HG02970 (cell line): ENCODE data around the gene NOB1.

ENCODE experiments used
- ATAC-seq: cut with Tn5 transposase; IDR thresholded peaks from one replicate; pipeline ENCODE4 v1.9.1; 2021; ENCODE audit warnings: mild to moderate bottlenecking, moderate library complexity, moderate number of reproducible peaks; ENCODE audit not compliant: unreplicated experiment, low FRiP score

The NOB1 gene

DNA sequence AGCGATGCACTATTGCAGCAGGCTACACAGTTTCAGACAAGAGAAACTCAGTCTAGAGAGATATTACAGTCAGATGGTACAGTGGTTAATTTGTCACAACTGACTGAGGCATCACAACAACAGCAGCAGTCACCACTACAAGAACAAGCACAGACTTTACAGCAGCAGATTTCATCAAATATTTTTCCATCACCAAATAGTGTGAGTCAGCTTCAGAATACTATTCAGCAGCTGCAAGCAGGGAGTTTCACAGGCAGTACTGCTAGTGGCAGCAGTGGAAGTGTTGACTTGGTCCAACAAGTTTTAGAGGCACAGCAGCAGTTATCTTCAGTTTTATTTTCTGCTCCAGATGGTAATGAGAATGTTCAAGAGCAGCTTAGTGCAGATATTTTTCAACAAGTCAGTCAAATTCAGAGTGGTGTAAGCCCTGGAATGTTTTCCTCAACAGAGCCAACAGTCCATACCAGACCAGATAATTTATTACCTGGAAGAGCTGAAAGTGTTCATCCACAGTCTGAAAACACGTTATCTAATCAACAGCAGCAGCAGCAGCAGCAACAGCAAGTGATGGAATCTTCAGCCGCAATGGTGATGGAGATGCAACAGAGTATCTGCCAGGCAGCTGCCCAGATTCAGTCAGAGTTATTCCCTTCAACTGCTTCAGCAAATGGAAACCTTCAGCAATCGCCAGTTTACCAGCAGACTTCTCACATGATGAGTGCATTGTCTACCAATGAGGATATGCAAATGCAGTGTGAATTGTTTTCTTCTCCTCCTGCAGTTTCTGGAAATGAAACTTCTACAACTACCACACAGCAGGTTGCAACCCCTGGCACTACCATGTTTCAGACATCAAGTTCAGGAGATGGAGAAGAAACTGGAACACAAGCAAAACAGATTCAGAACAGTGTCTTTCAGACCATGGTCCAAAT is 62.5 kb downstream of the NOB1 start:
- ATAC-seq: no peak
